Activated naive CD4-positive, alpha-beta T cell treated with anti-CD3 and anti-CD28 coated beads, Interleukin-2, amount 50 U/mL, for 24 hours (primary cell): Measurements from ENCODE around the gene IQCH.
"Not testable (repeated sequence)": the region's sequence is repeated elsewhere in the genome, so short reads cannot be mapped to it uniquely, and the experiment has no call there.

Experiments
- H3K27ac Mint-ChIP-seq: one replicate; pipeline ENCODE4 v1.8.0; 2021; ENCODE audit warnings: mild to moderate bottlenecking, mixed read lengths
- H3K27me3 Mint-ChIP-seq: one replicate; pipeline ENCODE4 v1.8.0; 2021; ENCODE audit warnings: mixed read lengths
- H3K36me3 Mint-ChIP-seq: one replicate; pipeline ENCODE4 v1.8.0; 2021; ENCODE audit warnings: mixed read lengths
- H3K4me1 Mint-ChIP-seq: one replicate; pipeline ENCODE4 v1.8.0; 2021; ENCODE audit warnings: mixed read lengths
- H3K4me3 Mint-ChIP-seq: one replicate; pipeline ENCODE4 v1.8.0; 2021; ENCODE audit warnings: mild to moderate bottlenecking, mixed read lengths
- H3K9me3 Mint-ChIP-seq: one replicate; pipeline ENCODE4 v1.8.0; 2021; ENCODE audit warnings: mixed read lengths

Gene IQCH

GRCh38 chr15:67349634-67350033, 95.0 kb downstream of the IQCH start:
- Mint-ChIP-seq H3K36me3 (peaks cover 13% of the 10 kb centered on the region), H3K4me3 (no peak overlapping the region), H3K27me3 (no peaks in the 10 kb centered on the region), H3K27ac (no peak overlapping the region), H3K4me1 (no peaks in the 10 kb centered on the region), H3K9me3 (peaks cover 27% of the 10 kb centered on the region)

- Mint-ChIP-seq H3K9me3 (peaks cover 26% of the 10 kb centered on the region), H3K36me3 (peaks cover 12% of the 10 kb centered on the region), H3K27me3 (no peaks in the 10 kb centered on the region), H3K4me3 (no peak overlapping the region), H3K4me1 (no peaks in the 10 kb centered on the region), H3K27ac (no peak overlapping the region)
These were observed 95.5 kb downstream of the IQCH start for GRCh38 chr15:67350042-67350441.

- H3K9me3 Mint-ChIP-seq: no peaks in the 10 kb centered on the region
- H3K4me3 Mint-ChIP-seq: no peak overlapping the region
- no peak overlapping the region for H3K27ac Mint-ChIP-seq
- no peaks in the 10 kb centered on the region for H3K4me1 Mint-ChIP-seq
- H3K27me3 Mint-ChIP-seq: no peaks in the 10 kb centered on the region
- peaks cover 3% of the 10 kb centered on the region for H3K36me3 Mint-ChIP-seq
These were observed 103.8 kb downstream of the IQCH start for GRCh38 chr15:67358391-67358790.

GRCh38 chr15:67358812-67359211, 104.2 kb downstream of the IQCH start:
- no peaks in the 10 kb centered on the region for H3K27me3 Mint-ChIP-seq
- H3K36me3 Mint-ChIP-seq: peaks cover under 1% of the 10 kb centered on the region
- no peak overlapping the region for H3K27ac Mint-ChIP-seq
- no peaks in the 10 kb centered on the region for H3K4me1 Mint-ChIP-seq
- no peak overlapping the region for H3K4me3 Mint-ChIP-seq
- H3K9me3 Mint-ChIP-seq: no peaks in the 10 kb centered on the region

- H3K4me1 Mint-ChIP-seq: no peaks in the 10 kb centered on the region
- no peak overlapping the region for H3K4me3 Mint-ChIP-seq
- H3K9me3 Mint-ChIP-seq: no peaks in the 10 kb centered on the region
- H3K27ac Mint-ChIP-seq: no peak overlapping the region
- H3K27me3 Mint-ChIP-seq: no peaks in the 10 kb centered on the region
- H3K36me3 Mint-ChIP-seq: no peaks in the 10 kb centered on the region
These were observed 105.0 kb downstream of the IQCH start for GRCh38 chr15:67359431-67360079.

- Mint-ChIP-seq H3K4me1 (no peaks in the 10 kb centered on the region), H3K36me3 (no peaks in the 10 kb centered on the region), H3K27ac (no peak overlapping the region), H3K27me3 (no peaks in the 10 kb centered on the region), H3K9me3 (no peaks in the 10 kb centered on the region), H3K4me3 (no peak overlapping the region)
These were observed 106.5 kb downstream of the IQCH start for GRCh38 chr15:67361100-67361499.

GRCh38 chr15:67363712-67364111, 109.1 kb downstream of the IQCH start:
- not testable (repeated sequence) for H3K27ac Mint-ChIP-seq, H3K27me3 Mint-ChIP-seq, H3K4me3 Mint-ChIP-seq, H3K36me3 Mint-ChIP-seq, H3K9me3 Mint-ChIP-seq, H3K4me1 Mint-ChIP-seq

- H3K9me3 Mint-ChIP-seq: no peaks in the 10 kb centered on the region
- no peaks in the 10 kb centered on the region for H3K27me3 Mint-ChIP-seq
- H3K27ac Mint-ChIP-seq: no peak overlapping the region
- no peaks in the 10 kb centered on the region for H3K36me3 Mint-ChIP-seq
- H3K4me1 Mint-ChIP-seq: no peaks in the 10 kb centered on the region
- H3K4me3 Mint-ChIP-seq: no peak overlapping the region
These were observed 111.4 kb downstream of the IQCH start for GRCh38 chr15:67365994-67366393.

- Mint-ChIP-seq H3K9me3 (no peaks in the 10 kb centered on the region), H3K27ac (no peak overlapping the region), H3K4me1 (no peaks in the 10 kb centered on the region), H3K36me3 (no peaks in the 10 kb centered on the region), H3K4me3 (no peak overlapping the region), H3K27me3 (no peaks in the 10 kb centered on the region)
These were observed 112.3 kb downstream of the IQCH start for GRCh38 chr15:67366904-67367303.

- Mint-ChIP-seq H3K9me3 (no peaks in the 10 kb centered on the region), H3K4me3 (no peak overlapping the region)
These were observed 114.9 kb downstream of the IQCH start for GRCh38 chr15:67369359-67369998.

GRCh38 chr15:67370206-67370954, 115.8 kb downstream of the IQCH start:
- H3K27ac Mint-ChIP-seq: no peak overlapping the region
- H3K36me3 Mint-ChIP-seq: no peaks in the 10 kb centered on the region
- no peaks in the 10 kb centered on the region for H3K27me3 Mint-ChIP-seq

More at GRCh38 chr15:67369359-67369998, 114.9 kb downstream of the IQCH start:
- H3K4me1 Mint-ChIP-seq: no peaks in the 10 kb centered on the region
- H3K36me3 Mint-ChIP-seq: no peaks in the 10 kb centered on the region
- no peaks in the 10 kb centered on the region for H3K27me3 Mint-ChIP-seq
- no peak overlapping the region for H3K27ac Mint-ChIP-seq

GRCh38 chr15:67372543-67372942, 118.0 kb downstream of the IQCH start:
- Mint-ChIP-seq H3K27ac (no peak overlapping the region), H3K27me3 (no peaks in the 10 kb centered on the region), H3K4me1 (no peaks in the 10 kb centered on the region), H3K4me3 (no peak overlapping the region), H3K9me3 (no peaks in the 10 kb centered on the region), H3K36me3 (no peaks in the 10 kb centered on the region)

More at GRCh38 chr15:67370206-67370954, 115.8 kb downstream of the IQCH start:
- Mint-ChIP-seq H3K4me1 (no peaks in the 10 kb centered on the region), H3K4me3 (no peak overlapping the region), H3K9me3 (no peaks in the 10 kb centered on the region)

- Mint-ChIP-seq H3K27ac (no peak overlapping the region), H3K27me3 (no peaks in the 10 kb centered on the region), H3K4me3 (no peak overlapping the region), H3K9me3 (no peaks in the 10 kb centered on the region), H3K36me3 (no peaks in the 10 kb centered on the region), H3K4me1 (no peaks in the 10 kb centered on the region)
These were observed 118.5 kb downstream of the IQCH start for GRCh38 chr15:67372986-67373675.

GRCh38 chr15:67373971-67374370, 119.4 kb downstream of the IQCH start:
- Mint-ChIP-seq H3K27ac (no peak overlapping the region), H3K4me3 (no peak overlapping the region), H3K4me1 (no peaks in the 10 kb centered on the region), H3K9me3 (no peaks in the 10 kb centered on the region), H3K36me3 (no peaks in the 10 kb centered on the region), H3K27me3 (peaks cover under 1% of the 10 kb centered on the region)

- Mint-ChIP-seq H3K4me1 (no peaks in the 10 kb centered on the region), H3K27ac (no peak overlapping the region), H3K9me3 (no peaks in the 10 kb centered on the region), H3K27me3 (peaks cover 3% of the 10 kb centered on the region), H3K36me3 (no peaks in the 10 kb centered on the region), H3K4me3 (no peak overlapping the region)
These were observed 124.9 kb downstream of the IQCH start for GRCh38 chr15:67379530-67379929.

- Mint-ChIP-seq H3K36me3 (no peaks in the 10 kb centered on the region), H3K9me3 (no peaks in the 10 kb centered on the region), H3K27ac (no peak overlapping the region), H3K27me3 (peaks cover 4% of the 10 kb centered on the region), H3K4me1 (no peaks in the 10 kb centered on the region), H3K4me3 (no peak overlapping the region)
These were observed 126.3 kb downstream of the IQCH start for GRCh38 chr15:67380921-67381320.
